Common myeloid progenitor, CD34-positive (primary cell): ENCODE measurements around the gene ARF3.

ENCODE experiments used
- CTCF ChIA-PET: fragments of 350-600 bp; sonication (Branson Sonifier 250); formaldehyde crosslinking; loops from one replicate; lab custom pipeline; 2021; ENCODE audit warnings: antibody characterized with exemption; lab: Charles Lee
- POLR2A ChIA-PET: fragments of 350-600 bp; sonication (Branson Sonifier 250); formaldehyde crosslinking; loops from one replicate; lab custom pipeline; 2021; ENCODE audit warnings: antibody characterized with exemption; lab: Charles Lee
- DNase-seq, 3 donors: peaks; one replicate each; pipeline versions ENCODE4 v3.0.0 to v3.0.0-alpha.2; 2013
- H3K27ac ChIP-seq, 2 experiments: 1 replicate in 1 of 2; 2 replicates in 1 of 2; pipeline ENCODE4 v1.7.0; 2013; ENCODE audit warnings: inconsistent platforms in 2 of 2, low read length in 2 of 2, mild to moderate bottlenecking in 2 of 2, low read depth in 1 of 2, moderate library complexity in 1 of 2; ENCODE audit not compliant: severe bottlenecking in 2 of 2, insufficient read depth in 1 of 2, poor library complexity in 1 of 2
- H3K27me3 ChIP-seq, 5 experiments: replicated peaks in 2 of 5; 1 replicate in 3 of 5; 2 replicates in 2 of 5; pipeline versions ENCODE4 v1.6.1 to v1.7.0; 2013; ENCODE audit warnings: low read length in 4 of 5, mild to moderate bottlenecking in 2 of 5, moderate library complexity in 2 of 5, inconsistent platforms in 1 of 5; ENCODE audit not compliant: insufficient read depth in 5 of 5, control insufficient read depth in 4 of 5
- H3K36me3 ChIP-seq, 4 experiments: 1 replicate in 2 of 4; 2 replicates in 2 of 4; pipeline versions ENCODE4 v1.6.1 to v1.7.0; 2013; ENCODE audit warnings: low read length in 3 of 4, control low read depth in 1 of 4, mild to moderate bottlenecking in 1 of 4; ENCODE audit not compliant: control insufficient read depth in 4 of 4, insufficient read depth in 4 of 4
- H3K4me1 ChIP-seq, 4 experiments: 1 replicate in 3 of 4; 2 replicates in 1 of 4; pipeline versions ENCODE4 v1.6.1 to v1.7.1; 2013; ENCODE audit warnings: low read length in 3 of 4, mild to moderate bottlenecking in 3 of 4, control low read depth in 1 of 4, inconsistent platforms in 1 of 4, moderate library complexity in 1 of 4; ENCODE audit not compliant: control insufficient read depth in 4 of 4, insufficient read depth in 4 of 4; ENCODE audit errors: control extremely low read depth in 1 of 4
- H3K4me3 ChIP-seq, 7 experiments: 1 replicate in 4 of 7; 2 replicates in 3 of 7; pipeline versions ENCODE4 v1.5.1 to v1.7.0; 2013; ENCODE audit warnings: mild to moderate bottlenecking in 7 of 7, low read length in 6 of 7, moderate library complexity in 6 of 7, inconsistent platforms in 2 of 7, low read depth in 2 of 7, control low read depth in 1 of 7; ENCODE audit not compliant: insufficient read depth in 4 of 7, control insufficient read depth in 1 of 7; ENCODE audit errors: extremely low read depth in 1 of 7
- H3K9me3 ChIP-seq, 5 experiments: 1 replicate in 4 of 5; 2 replicates in 1 of 5; pipeline versions ENCODE4 v1.6.1 to v1.7.1; 2013; ENCODE audit warnings: low read length in 4 of 5, mild to moderate bottlenecking in 2 of 5, inconsistent platforms in 1 of 5, low read depth in 1 of 5, moderate library complexity in 1 of 5; ENCODE audit not compliant: control insufficient read depth in 4 of 5, insufficient read depth in 2 of 5; ENCODE audit errors: control extremely low read depth in 1 of 5
- WGBS: methylation state at CpG from one replicate; pipeline ENCODE4 v1.1.5; 2013; ENCODE audit not compliant: insufficient coverage; 5-methylcytosine and 5-hydroxymethylcytosine counted together

ARF3 gene

DNA sequence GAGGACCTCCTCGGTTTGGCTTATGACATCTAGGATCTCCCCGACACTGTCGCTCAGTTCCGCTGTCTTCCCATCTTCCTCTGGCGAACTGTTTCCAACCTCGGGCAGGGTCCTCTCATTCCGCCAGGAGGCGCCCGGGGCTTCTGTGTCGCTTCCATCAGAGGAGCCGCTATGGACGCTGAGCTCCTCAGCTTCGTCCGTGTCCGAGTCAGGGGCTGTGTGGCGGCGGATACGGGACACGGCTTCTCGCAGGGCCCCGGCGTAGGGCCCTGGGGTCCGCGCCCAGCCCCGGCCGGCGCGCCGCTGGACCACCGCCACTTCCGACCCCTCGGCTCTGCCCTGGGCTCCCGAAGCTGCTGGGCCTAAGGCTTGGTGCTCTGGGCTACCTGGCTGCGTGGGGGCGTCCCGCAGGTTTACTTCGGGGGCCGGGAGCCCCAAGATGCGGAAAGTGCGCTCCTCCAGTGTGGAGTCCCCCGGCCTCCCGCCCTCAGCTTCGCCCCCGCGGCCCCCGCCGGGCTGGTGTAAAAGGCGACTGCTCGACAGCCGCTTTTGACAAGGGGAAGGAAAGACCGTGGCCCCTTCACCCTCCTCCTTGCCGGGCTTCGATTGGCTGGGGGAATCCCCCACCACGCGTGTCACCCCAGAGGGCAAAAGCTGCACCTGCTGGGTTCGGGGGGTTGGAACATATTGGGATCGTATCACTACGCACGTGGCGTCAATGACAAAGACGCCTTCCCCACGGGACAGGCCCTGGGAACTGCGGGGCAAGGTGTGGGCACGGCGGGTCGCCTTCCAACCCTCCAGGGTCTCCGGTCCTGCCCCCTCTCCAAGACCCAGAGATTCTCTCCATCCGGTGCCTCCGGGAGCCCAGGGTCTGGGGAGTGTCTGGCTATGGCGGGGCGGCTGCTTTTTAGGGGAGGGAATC, 39.8 kb upstream of the ARF3 start:
- peak overlapping the region; percentile 41 to 74 (median 53) for H3K4me3 ChIP-seq
- CTCF ChIA-PET, result interaction anchor here (0.7 to 75.7 kb wide), 23 partner anchors 8 to 144 kb away, joined by 3 to 1637 read pairs (median 5); partner anchors contain the start of genes ARF3, DDX23, FKBP11 and PRKAG1
- no peak overlapping the region for H3K27ac ChIP-seq
- peaks cover 0 to 12% (median 7%) of the 10 kb centered on the region in 4 experiments for H3K36me3 ChIP-seq
- POLR2A ChIA-PET, result interaction anchor here (0.7 to 7.7 kb wide), 9 partner anchors 9 to 46 kb away, joined by 3 to 104 read pairs (median 4); partner anchors contain the start of genes ARF3, PRKAG1 and WNT1
- peaks cover 3 to 87% (median 29%) of the 10 kb centered on the region in 5 experiments for H3K27me3 ChIP-seq
- WGBS, result 2% methylated on average over 68 of the region's 71 CpGs
- H3K9me3 ChIP-seq, result no peaks in the 10 kb centered on the region
- peaks cover 2 to 44% (median 39%) of the 10 kb centered on the region in 4 experiments for H3K4me1 ChIP-seq
- peak; percentile 65 to 85 (median 82) for DNase-seq

DNA sequence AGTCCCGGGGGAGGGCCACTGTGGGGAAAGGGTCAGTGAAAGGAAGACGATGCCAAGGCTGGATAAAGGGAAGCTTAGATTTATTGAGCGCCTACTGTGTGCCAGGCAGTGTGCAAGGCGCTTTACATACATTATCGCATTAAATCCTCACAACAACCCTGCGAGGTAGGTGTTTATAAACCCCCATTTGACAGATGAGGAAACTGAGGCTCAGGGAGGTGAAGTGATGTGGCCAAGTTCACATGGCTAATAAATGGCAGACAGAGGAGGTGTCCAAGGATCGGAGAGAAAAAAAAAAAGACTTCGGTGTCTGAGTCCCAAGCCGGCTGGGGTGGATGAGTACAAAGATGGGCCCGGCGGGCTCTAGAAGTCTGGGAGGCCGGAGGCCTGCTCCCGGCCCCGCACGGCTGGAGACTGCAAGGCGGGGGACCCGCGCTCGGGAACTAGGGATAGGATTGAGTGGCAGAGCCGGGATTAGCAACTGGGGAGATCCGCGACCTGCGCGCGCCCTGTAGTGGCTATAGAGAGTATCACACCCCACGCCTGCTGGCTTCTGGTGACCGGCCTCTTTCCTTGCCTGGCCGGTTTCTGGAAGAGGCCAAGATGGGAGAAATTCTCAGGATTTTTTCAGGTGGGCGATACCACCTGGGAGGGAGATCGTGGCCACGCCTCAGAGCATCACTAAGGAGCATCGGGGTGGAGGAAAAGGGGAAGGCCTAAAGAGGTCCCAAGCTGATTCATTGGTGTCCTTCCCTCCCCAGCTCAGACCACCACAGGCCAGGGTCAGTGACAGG, 38.0 kb upstream of the ARF3 start:
- Histone ChIP-seq H3K27ac (no peak overlapping the region), H3K27me3 (peaks cover 5 to 81% (median 32%) of the 10 kb centered on the region in 5 experiments), H3K4me1 (peaks cover 2 to 41% (median 39%) of the 10 kb centered on the region in 4 experiments), H3K4me3 (peak overlapping the region in 2 of 7 experiments; percentile 25 to 40), H3K9me3 (no peaks in the 10 kb centered on the region), H3K36me3 (no peaks in the 10 kb centered on the region)
- CTCF ChIA-PET, result interaction anchor here (0.6 to 75.7 kb wide), 14 partner anchors 9 to 142 kb away, joined by 3 to 1637 read pairs (median 8); partner anchors contain the start of genes ARF3, FKBP11, PRKAG1 and WNT1
- 2% methylated on average over 26 of the region's 32 CpGs for WGBS
- POLR2A ChIA-PET, result interaction anchor here (7.7 kb wide), 1 partner anchor 23 kb away, joined by 104 read pairs; the partner anchor contains the start of gene PRKAG1
- DNase-seq, result peak in 2 of 3 donors; percentile 41 to 55

DNA sequence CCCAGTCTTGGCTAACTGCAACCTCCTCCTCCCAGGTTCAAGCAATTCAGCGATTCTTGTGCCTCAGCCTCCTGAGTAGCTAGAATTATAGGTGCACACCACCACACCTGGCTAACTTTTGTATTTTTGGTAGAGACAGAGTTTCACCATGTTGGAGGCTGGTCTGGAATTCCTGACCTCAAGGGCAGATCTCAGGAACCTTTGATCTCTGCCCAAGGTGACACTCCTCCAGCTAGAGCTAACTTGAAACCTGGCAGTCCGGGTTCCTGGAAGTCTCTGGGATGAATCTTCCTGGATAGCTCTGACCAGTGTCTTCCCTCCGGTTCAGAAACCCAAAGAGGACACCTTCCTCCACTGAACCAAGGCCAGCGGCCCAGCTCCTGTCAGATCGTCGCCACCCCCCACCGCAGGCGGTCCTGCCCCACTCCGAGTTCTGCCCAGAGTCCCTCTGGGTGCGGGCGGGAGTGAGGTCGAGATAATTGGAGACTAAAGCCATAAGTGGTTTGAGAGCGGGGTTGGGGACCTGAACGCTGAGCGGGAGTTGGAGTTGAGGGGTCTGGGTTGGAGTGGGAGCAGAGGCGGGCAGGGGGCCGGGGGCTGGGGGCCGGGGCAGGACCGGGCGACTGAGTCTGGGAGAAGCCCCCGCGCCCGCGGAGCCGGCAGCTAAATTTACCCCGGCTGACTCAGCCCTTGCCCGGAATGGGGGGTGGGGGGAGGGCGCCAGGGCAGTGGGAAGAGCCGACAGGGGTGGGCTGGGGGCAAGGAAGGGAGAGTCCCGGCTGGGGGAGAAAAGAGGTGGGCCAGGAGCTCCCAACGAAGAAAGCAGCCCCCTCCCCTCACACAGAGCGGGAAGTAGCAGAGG, 37.2 kb upstream of the ARF3 start:
- no peaks in the 10 kb centered on the region for H3K9me3 ChIP-seq
- peaks cover 0 to 33% (median 31%) of the 10 kb centered on the region in 4 experiments for H3K4me1 ChIP-seq
- no peak overlapping the region for H3K27ac ChIP-seq
- no peaks in the 10 kb centered on the region for H3K36me3 ChIP-seq
- no peak for DNase-seq
- H3K4me3 ChIP-seq, result no peak overlapping the region
- ChIA-PET POLR2A (no interaction called here), CTCF (interaction anchor here (0.6 to 75.7 kb wide), 13 partner anchors 10 to 141 kb away, joined by 3 to 1637 read pairs (median 6); partner anchors contain the start of genes ARF3, FKBP11, PRKAG1 and WNT1)
- WGBS, result 23% methylated on average over 11 of the region's 32 CpGs
- peaks cover 5 to 73% (median 30%) of the 10 kb centered on the region in 5 experiments for H3K27me3 ChIP-seq

DNA sequence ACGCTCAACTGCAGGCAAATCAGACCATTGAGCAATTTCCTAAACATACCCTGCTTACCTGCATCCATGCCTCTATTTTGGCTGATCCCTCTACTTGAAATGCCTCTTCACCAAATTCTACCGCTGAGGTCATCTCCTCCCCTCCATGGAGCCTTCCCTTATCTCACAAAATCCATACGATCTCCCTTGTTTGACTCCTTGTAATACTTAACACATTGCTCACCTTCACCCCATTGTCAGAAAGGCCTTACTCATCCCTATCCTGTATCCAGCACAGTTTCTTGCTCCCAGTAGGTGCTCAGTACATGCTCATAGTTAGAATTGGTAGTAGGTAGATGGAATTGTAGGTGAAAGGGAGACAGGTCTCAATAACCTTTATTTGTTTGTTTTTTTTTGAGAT, 36.5 kb upstream of the ARF3 start:
- Histone ChIP-seq H3K4me1 (peaks cover 0 to 28% (median 25%) of the 10 kb centered on the region in 4 experiments), H3K9me3 (no peaks in the 10 kb centered on the region), H3K36me3 (no peaks in the 10 kb centered on the region), H3K4me3 (no peak overlapping the region), H3K27me3 (peaks cover 8 to 73% (median 31%) of the 10 kb centered on the region in 5 experiments), H3K27ac (no peak overlapping the region)
- 80% methylated on average over 2 of the region's 3 CpGs for WGBS
- ChIA-PET POLR2A (no interaction called here), CTCF (interaction anchor here (1.1 to 75.7 kb wide), 10 partner anchors 9 to 103 kb away, joined by 3 to 1637 read pairs (median 26); partner anchors contain the start of genes ARF3, FKBP11, PRKAG1 and WNT1)
- DNase-seq, result no peak

DNA sequence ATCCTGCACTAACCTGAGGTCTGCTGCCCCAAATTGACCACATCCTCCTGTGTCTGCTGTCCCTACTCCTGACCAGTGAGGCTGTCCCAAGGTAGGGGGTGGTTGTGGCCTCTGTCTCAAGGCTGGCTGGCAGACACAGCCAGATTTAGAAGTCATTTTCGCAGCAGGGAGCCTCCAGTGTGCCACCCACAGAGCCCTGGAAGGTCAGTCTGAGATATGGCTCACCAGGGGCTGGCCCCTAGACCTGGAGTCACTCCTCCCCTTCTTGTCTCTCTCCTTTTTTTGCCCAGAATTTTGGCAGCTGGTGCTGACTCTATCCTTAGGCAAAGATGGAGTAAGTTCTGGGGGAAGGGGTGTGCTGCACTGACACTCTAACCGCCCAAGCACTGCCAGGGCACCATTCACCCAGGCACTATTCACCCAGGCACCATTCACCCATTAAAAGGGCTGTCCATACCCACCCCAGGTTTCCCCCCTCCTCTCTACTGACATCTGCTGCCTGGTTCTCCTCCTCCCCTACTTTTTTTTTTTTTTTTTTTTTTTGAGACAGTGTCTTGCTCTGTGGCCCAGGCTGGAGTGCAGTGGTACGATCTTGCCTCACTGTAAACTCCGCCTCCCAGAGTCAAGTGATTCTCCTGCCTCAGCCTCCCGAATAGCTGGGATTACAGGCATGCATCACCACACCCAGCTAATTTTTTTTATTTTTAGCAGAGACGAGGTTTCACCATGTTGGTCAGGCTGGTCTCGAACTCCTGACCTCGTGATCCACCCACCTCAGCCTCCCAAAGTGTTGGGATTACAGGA, 34.2 kb upstream of the ARF3 start:
- peaks cover 8 to 72% (median 35%) of the 10 kb centered on the region in 5 experiments for H3K27me3 ChIP-seq
- WGBS, result 81% methylated on average over 6 of the region's 8 CpGs
- CTCF ChIA-PET, result interaction anchor here (0.6 to 75.7 kb wide), 10 partner anchors 8 to 139 kb away, joined by 3 to 1637 read pairs (median 10); partner anchors contain the start of genes ARF3, DDN, FKBP11 and PRKAG1
- H3K4me3 ChIP-seq, result no peak overlapping the region
- DNase-seq, result no peak
- POLR2A ChIA-PET, result no interaction called here
- no peaks in the 10 kb centered on the region for H3K9me3 ChIP-seq
- no peaks in the 10 kb centered on the region for H3K36me3 ChIP-seq
- no peak overlapping the region for H3K27ac ChIP-seq
- peaks cover 0 to 7% (median 6%) of the 10 kb centered on the region in 4 experiments for H3K4me1 ChIP-seq
